ENCODE measurements around the gene SPTBN1. TPM values are rescaled to one million over a fixed set of nuclear protein-coding genes. Genes with fewer than 3 reads are reported as not detected.

SPTBN1 gene
- total RNA-seq, 1 donor from 2014 or later: 214 TPM

DNA sequence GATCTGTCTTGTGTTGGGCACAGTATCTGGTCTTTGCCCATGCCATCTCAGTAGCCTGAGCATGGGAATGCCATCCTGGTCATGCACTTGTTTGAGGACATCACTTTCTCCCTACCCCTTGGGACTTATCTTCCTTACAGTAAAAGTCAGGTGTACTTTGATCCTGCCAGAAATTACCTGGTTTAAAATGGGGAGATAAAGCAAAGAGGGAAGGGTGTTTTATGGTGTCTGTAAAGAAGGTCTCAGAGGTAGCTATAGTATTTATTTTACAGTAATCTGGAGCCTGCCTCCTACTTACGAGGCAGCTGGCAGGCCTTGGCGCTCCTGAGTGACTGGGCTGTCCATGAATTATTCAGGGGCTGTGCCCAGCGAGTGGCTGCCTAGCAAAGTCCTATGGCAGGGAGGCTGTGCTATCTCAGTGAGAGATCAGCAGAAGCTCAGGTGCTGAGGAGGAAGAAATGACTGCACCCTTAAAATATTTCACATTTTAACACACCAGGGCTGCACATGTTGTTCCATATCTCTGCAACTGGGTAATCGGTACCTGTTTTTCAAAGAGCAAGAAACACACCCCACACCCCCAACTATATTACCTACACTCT is 93.9 kb downstream of the SPTBN1 start:
- peaks cover 40% of the 10 kb centered on the region for H3K4me1 Mint-ChIP-seq (ENCODE audit: unreplicated experiment)
- no peak for DNase-seq (ENCODE audit: extremely low spot score, unreplicated experiment)
- no peaks in the 10 kb centered on the region for H3K27me3 Mint-ChIP-seq
- H3K36me3 Mint-ChIP-seq: peaks cover 4% of the 10 kb centered on the region
- TF ChIP-seq, protein P1, sequence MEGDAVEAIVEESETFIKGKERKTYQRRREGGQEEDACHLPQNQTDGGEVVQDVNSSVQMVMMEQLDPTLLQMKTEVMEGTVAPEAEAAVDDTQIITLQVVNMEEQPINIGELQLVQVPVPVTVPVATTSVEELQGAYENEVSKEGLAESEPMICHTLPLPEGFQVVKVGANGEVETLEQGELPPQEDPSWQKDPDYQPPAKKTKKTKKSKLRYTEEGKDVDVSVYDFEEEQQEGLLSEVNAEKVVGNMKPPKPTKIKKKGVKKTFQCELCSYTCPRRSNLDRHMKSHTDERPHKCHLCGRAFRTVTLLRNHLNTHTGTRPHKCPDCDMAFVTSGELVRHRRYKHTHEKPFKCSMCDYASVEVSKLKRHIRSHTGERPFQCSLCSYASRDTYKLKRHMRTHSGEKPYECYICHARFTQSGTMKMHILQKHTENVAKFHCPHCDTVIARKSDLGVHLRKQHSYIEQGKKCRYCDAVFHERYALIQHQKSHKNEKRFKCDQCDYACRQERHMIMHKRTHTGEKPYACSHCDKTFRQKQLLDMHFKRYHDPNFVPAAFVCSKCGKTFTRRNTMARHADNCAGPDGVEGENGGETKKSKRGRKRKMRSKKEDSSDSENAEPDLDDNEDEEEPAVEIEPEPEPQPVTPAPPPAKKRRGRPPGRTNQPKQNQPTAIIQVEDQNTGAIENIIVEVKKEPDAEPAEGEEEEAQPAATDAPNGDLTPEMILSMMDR (conservative IDR thresholded peaks at IDR 0.05): no peak
- H3K27ac Mint-ChIP-seq: no peak overlapping the region
- H3K4me3 Mint-ChIP-seq: no peak overlapping the region
- no peaks in the 10 kb centered on the region for H3K9me3 Mint-ChIP-seq

DNA sequence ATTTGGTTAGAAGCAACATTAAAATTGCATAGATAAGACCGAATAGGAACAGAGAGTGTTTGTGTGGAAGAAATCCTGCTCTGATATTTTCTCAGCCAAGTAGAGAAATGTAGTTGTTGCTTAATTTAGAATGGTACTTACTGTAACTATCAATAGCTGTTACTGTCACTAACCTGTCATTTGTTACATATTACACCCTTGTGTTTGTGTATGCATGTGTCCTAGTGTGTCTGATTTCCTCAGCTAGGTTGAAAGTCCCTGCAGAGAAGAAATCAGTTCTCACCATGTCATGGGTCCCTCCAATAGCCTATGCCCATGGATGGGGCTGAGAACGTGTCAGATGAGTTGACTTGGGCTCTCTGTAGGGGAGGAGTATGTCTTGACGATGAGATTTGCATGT is 94.4 kb downstream of the SPTBN1 start:
- TF ChIP-seq, protein P1 (conservative IDR thresholded peaks at IDR 0.05): no peak
- DNase-seq (ENCODE audit: extremely low spot score, unreplicated experiment): no peak
- Mint-ChIP-seq H3K36me3 (peaks cover 4% of the 10 kb centered on the region), H3K4me1 (ENCODE audit: unreplicated experiment) (peaks cover 46% of the 10 kb centered on the region), H3K4me3 (no peak overlapping the region), H3K9me3 (no peaks in the 10 kb centered on the region), H3K27ac (no peak overlapping the region), H3K27me3 (no peaks in the 10 kb centered on the region)

DNA sequence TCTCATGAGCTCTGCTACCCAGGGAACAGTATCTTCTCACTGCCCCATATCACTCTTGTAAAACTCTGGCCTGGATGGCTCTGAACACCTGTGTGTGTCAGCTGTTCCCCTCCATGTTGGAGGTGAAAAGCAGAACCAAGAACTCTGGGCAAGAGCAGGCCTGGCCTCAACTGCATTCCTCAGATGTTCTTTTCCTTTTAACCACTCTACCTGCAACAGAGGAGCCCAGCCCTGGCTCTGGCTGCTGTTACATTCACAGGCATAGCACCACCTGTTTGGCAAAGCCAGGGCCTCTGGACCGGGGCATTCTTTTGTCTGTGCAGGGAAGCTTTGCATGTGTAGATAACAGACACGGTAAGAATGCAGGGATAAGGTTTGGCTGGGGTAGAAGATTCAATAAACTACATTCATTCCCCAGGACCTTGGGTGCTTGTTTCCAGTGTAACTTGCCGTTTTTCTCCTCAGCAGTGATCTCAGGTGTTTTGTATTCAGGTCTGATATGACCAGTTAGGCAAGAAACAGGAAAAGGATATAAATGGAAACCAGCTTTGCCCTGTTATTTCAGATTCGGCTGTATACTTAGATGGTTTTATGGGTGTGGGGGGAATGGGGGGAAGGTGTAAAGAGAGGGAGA is 95.1 kb downstream of the SPTBN1 start:
- H3K4me1 Mint-ChIP-seq (ENCODE audit: unreplicated experiment): peaks cover 47% of the 10 kb centered on the region
- DNase-seq (ENCODE audit: extremely low spot score, unreplicated experiment): no peak

DNA sequence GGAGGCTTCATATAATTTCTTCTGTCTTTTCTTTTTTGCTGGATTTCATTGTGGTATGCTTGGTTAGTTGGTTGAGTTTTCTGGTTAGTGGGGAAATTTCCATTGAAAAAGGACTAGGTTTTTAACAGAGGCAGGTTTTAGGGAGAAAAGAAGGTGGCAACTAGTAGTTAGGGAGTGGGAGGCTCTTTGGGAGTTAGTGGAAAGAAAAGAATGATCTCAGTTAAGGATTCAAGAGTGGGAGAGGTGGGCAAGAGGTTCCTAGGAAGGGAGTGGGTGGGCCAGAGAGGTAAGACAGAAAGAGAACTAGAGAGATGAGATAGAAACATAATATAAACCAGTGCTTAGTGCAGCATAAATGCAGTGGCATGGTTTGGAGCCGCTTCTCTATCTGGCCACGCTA is 96.9 kb downstream of the SPTBN1 start:
- H3K4me1 Mint-ChIP-seq (ENCODE audit: unreplicated experiment): peaks cover 57% of the 10 kb centered on the region
- H3K9me3 Mint-ChIP-seq: no peaks in the 10 kb centered on the region
- TF ChIP-seq, protein P1 (conservative IDR thresholded peaks at IDR 0.05): no peak
- DNase-seq (ENCODE audit: extremely low spot score, unreplicated experiment): no peak
- H3K36me3 Mint-ChIP-seq: peaks cover 4% of the 10 kb centered on the region
- no peak overlapping the region for H3K27ac Mint-ChIP-seq
- no peak overlapping the region for H3K4me3 Mint-ChIP-seq
- H3K27me3 Mint-ChIP-seq: no peaks in the 10 kb centered on the region

More for the DNA sequence above, 95.1 kb downstream of the SPTBN1 start:
- Mint-ChIP-seq H3K9me3 (no peaks in the 10 kb centered on the region), H3K27me3 (no peaks in the 10 kb centered on the region), H3K36me3 (peaks cover 4% of the 10 kb centered on the region), H3K4me3 (peak overlapping the region; percentile 46), H3K27ac (peak overlapping the region; percentile 92)
- TF ChIP-seq, protein P1 (conservative IDR thresholded peaks at IDR 0.05): no peak

GRCh38 chr2:54553775-54554174 is 97.6 kb downstream of the SPTBN1 start:
- TF ChIP-seq, protein P1 (conservative IDR thresholded peaks at IDR 0.05): no peak
- Mint-ChIP-seq H3K9me3 (no peaks in the 10 kb centered on the region), H3K27ac (no peak overlapping the region), H3K4me1 (ENCODE audit: unreplicated experiment) (peaks cover 57% of the 10 kb centered on the region), H3K36me3 (peaks cover 4% of the 10 kb centered on the region), H3K27me3 (no peaks in the 10 kb centered on the region), H3K4me3 (no peak overlapping the region)
- DNase-seq (ENCODE audit: extremely low spot score, unreplicated experiment): no peak

Measured in type B pancreatic cell (in vitro differentiated cells).